GM12892 (cell line): ENCODE data around the gene PPM1E.

Source experiments
- POLR2A ChIP-seq: IDR thresholded peaks from 2 replicates; pipeline ENCODE4 v1.6.1; 2011; ENCODE audit warnings: low read depth, low read length, control low read depth
- POLR2AphosphoS5 ChIP-seq: IDR thresholded peaks from 2 replicates; pipeline ENCODE4 v1.6.1; 2011; ENCODE audit warnings: low read depth, low read length, control low read depth

- TF ChIP-seq POLR2A (no peak), POLR2AphosphoS5 (no peak)
Observed at GRCh38 chr17:58960068-58960467, 204.4 kb downstream of the PPM1E start.
